ENCODE data around the gene HIVEP3.

The HIVEP3 gene

GRCh38 chr1:41743366-41743765 is 175.4 kb downstream of the HIVEP3 start:
- CTCF ChIA-PET: interaction anchor here (0.6 kb wide), 1 partner anchor 74 kb away, joined by 3 read pairs; no protein-coding TSS in a partner anchor
- Histone ChIP-seq H3K9me3 (ENCODE audit: control insufficient read depth, insufficient read depth, low read depth, low read length) (no peaks in the 10 kb centered on the region), H3K4me3 (ENCODE audit: low read depth, low read length) (no peak overlapping the region), H3K36me3 (ENCODE audit: control insufficient read depth in 2 of 2, insufficient read depth in 1 of 2, low read length in 2 of 2) (no peaks in the 10 kb centered on the region), H3K4me1 (ENCODE audit: control insufficient read depth, insufficient read depth, low read length) (no peaks in the 10 kb centered on the region), H3K27ac (ENCODE audit: extremely low read depth, low read depth, low read length) (no peak overlapping the region)
- POLR2A ChIA-PET: no interaction called here
- TF ChIP-seq ZNF292 (tag by site-specific recombination; IDR thresholded peaks at IDR 0.05; ENCODE audit: borderline replicate concordance, low read depth) (no peak), ZNF404 (tag by site-specific recombination; IDR thresholded peaks at IDR 0.05) (no peak), ZNF580 (tag by site-specific recombination; IDR thresholded peaks at IDR 0.05) (no peak), ZNF555 (tag by site-specific recombination; conservative IDR thresholded peaks at IDR 0.05) (no peak), ZBTB49 (tag by site-specific recombination; IDR thresholded peaks at IDR 0.05; ENCODE audit: low read depth) (no peak), SP7 (tag by site-specific recombination; IDR thresholded peaks at IDR 0.05) (no peak), ZBTB17 (tag by site-specific recombination; IDR thresholded peaks at IDR 0.05) (no peak), ZFP3 (tag by site-specific recombination; IDR thresholded peaks at IDR 0.05; ENCODE audit: low read depth) (no peak), ZNF174 (tag by site-specific recombination; IDR thresholded peaks at IDR 0.05) (no peak), ZNF311 (tag by site-specific recombination; IDR thresholded peaks at IDR 0.05; ENCODE audit: borderline replicate concordance) (no peak), ZNF747 (tag by site-specific recombination; IDR thresholded peaks at IDR 0.05) (no peak), ZNF626 (tag by site-specific recombination; IDR thresholded peaks at IDR 0.05) (no peak), SCRT2 (tag by site-specific recombination; IDR thresholded peaks at IDR 0.05) (no peak), ZNF280C (tag by site-specific recombination; IDR thresholded peaks at IDR 0.05) (no peak)

GRCh38 chr1:41742219-41742618 is 176.5 kb downstream of the HIVEP3 start:
- Histone ChIP-seq H3K4me3 (ENCODE audit: low read depth, low read length) (no peak overlapping the region), H3K36me3 (ENCODE audit: control insufficient read depth in 2 of 2, insufficient read depth in 1 of 2, low read length in 2 of 2) (no peaks in the 10 kb centered on the region), H3K9me3 (ENCODE audit: control insufficient read depth, insufficient read depth, low read depth, low read length) (no peaks in the 10 kb centered on the region), H3K27ac (ENCODE audit: extremely low read depth, low read depth, low read length) (no peak overlapping the region), H3K4me1 (ENCODE audit: control insufficient read depth, insufficient read depth, low read length) (no peaks in the 10 kb centered on the region)
- ChIA-PET POLR2A (no interaction called here), CTCF (interaction anchor here (0.7 kb wide), 1 partner anchor 307 kb away, joined by 3 read pairs; no protein-coding TSS in a partner anchor)
- TF ChIP-seq ZNF654 (tag by site-specific recombination; IDR thresholded peaks at IDR 0.05; ENCODE audit: low read depth) (no peak), ZNF366 (tag by site-specific recombination; conservative IDR thresholded peaks at IDR 0.05) (peak; percentile 56; the same call in 1 of the 2 replicates)

GRCh38 chr1:41741244-41741643 is 177.5 kb downstream of the HIVEP3 start:
- no peak for TF ChIP-seq ZNF571 (tag by site-specific recombination; IDR thresholded peaks at IDR 0.05)
- no peak for TF ChIP-seq ZNF560 (tag by site-specific recombination; IDR thresholded peaks at IDR 0.05; ENCODE audit: borderline replicate concordance)
- TF ChIP-seq ZNF704 (tag by site-specific recombination; IDR thresholded peaks at IDR 0.05): no peak
- TF ChIP-seq EGR2 (tag by site-specific recombination; IDR thresholded peaks at IDR 0.05; ENCODE audit: low read depth): 0 out of 2 replicates have a peak, but pooled peaks have one; percentile 6
- ChIA-PET CTCF (no interaction called here), POLR2A (no interaction called here)
- Histone ChIP-seq H3K9me3 (ENCODE audit: control insufficient read depth, insufficient read depth, low read depth, low read length) (no peaks in the 10 kb centered on the region), H3K27ac (ENCODE audit: extremely low read depth, low read depth, low read length) (no peak overlapping the region), H3K4me1 (ENCODE audit: control insufficient read depth, insufficient read depth, low read length) (no peaks in the 10 kb centered on the region), H3K36me3 (ENCODE audit: control insufficient read depth in 2 of 2, insufficient read depth in 1 of 2, low read length in 2 of 2) (no peaks in the 10 kb centered on the region), H3K4me3 (ENCODE audit: low read depth, low read length) (no peak overlapping the region)

Data from HEK293 (cell line).